MM.1S (cell line): ENCODE data around the gene EFNA5.

Experiments used
- CTCF ChIP-seq: fragments of 300-600 bp; sonication (generic); IDR thresholded peaks from 2 replicates; pipeline ENCODE4 v1.5.1; 2016; ENCODE audit warnings: antibody characterized with exemption, low read length, mixed read lengths
- EZH2 ChIP-seq: fragments of 300-600 bp; sonication (generic); optimal IDR thresholded peaks from 2 replicates; pipeline ENCODE3; 2017; ENCODE audit warnings: low read depth, mild to moderate bottlenecking, antibody characterized with exemption, low read length, mixed read lengths

GRCh38 chr5:107463731-107464130 lies 207.0 kb downstream of the EFNA5 start:
- TF ChIP-seq CTCF: no peak
- TF ChIP-seq EZH2: no peak
